Measurements from ENCODE around the gene MTA2.

- TF ChIP-seq CTCF (IDR thresholded peaks at IDR 0.05) (no peak), POLR2A (IDR thresholded peaks at IDR 0.05) (no peak)
Observed at GRCh38 chr11:62648185-62648966, 46.7 kb upstream of the MTA2 start.
